DMS153 treated with DMSO at 0.1 percent for 48 hours (cell line): ENCODE data around the gene OOSP3.
"Not testable (repeated sequence)": the region's sequence is repeated elsewhere in the genome, so short reads cannot be mapped to it uniquely, and the experiment has no call there.

ENCODE experiments used
- DNase-seq: peaks from one replicate; lab custom pipeline; 2025; ENCODE audit not compliant: unreplicated experiment; lab: John Stamatoyannopoulos, UW

Gene OOSP3

DNA sequence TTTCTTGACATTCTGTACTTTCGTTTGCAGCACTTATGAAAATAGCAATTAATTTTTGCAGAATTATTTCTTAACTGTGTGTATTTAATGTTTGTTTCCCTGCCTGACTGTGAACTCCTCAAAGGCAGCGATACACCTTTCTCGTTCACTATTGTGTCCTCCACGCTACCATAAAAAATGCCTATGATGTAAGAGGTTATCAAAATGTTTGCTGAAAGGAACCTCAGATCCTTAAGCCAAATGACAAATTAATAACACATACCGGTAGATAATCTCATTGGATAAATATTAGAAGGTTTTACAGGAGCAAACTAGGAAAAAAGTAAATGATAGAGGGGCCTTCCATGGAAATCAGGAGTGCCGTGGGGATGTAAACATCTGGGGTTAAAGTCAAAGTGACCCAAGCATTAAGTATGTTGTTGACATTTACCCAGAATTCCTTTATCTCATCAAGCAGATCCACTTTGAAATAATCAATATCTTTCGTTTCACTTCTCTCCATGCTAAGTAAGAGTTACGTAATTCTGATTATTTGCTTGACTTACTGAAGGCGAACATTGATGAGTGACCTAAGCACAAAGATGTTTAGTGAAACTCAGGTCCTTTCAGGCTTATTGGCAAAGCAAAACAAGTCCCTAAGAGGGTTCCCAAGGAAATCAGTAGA lies 2.6 kb upstream of the OOSP3 start:
- DNase-seq = no peak

DNA sequence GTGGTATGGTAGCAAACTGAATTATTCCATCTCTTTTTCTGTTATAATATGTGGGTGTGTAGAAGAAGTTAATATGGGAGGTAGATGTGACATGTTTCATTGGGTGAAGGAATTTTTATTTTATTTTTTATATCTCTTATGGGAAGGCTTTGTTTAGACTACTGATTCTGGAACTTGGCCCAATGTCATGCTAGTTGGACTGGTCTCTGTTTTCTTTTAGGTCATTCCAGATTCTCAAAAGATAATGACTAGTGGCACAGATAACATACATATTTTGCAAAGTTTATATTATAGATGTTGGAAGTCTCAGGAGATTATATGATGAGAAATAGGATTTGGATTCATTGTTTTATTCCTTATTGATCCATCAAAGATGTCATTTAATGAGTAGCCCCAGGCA lies 1.3 kb upstream of the OOSP3 start:
- no peak for DNase-seq

GRCh38 chr11:59877784-59878183 lies 798 bp upstream of the OOSP3 start:
- no peak for DNase-seq

GRCh38 chr11:59879567-59879966 lies 985 bp downstream of the OOSP3 start:
- DNase-seq = no peak

- DNase-seq = no peak
These were observed 5.0 kb downstream of the OOSP3 start for GRCh38 chr11:59883597-59883996.

GRCh38 chr11:59887156-59887555 lies 8.6 kb downstream of the OOSP3 start:
- not testable (repeated sequence) for DNase-seq

- no peak for DNase-seq
These were observed 13.2 kb downstream of the OOSP3 start for GRCh38 chr11:59891781-59892181.

DNA sequence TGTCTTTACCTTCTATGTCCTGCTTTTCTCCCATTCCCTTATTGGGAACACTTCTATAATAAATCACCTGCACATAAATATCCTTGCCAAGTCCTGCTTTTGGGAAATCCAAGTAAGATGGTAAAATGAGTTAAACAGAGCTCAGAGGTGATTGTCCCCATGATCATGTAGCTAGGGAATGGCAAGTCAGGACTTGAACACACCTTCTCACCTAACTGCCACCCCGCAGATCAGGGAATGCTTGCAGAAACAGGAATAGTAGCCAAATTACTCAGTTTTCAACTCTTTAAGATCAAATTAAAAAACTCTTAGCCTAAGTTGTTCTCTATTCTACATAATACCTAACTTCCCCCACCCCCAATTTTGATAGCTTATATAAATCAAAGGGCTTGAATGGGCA lies 16.0 kb downstream of the OOSP3 start:
- no peak for DNase-seq

GRCh38 chr11:59898046-59898445 lies 19.5 kb downstream of the OOSP3 start:
- DNase-seq = no peak

DNA sequence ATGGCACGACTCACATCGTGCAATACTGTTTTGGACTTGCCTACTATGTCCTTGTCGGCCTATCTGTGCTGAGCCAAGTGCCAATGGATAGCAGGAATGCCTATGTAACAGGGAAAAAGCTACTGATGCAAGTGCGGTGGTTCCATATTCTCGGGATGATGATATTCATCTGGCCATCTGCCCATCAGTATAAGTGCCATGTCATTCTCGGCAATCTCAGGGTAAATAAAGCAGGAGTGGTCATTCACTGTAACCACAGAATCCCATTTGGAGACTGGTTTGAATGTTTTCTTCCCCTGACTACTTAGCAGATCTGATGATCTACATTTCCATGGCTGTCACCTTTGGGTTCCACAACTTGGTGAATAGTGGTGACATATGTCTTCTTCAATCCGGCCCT lies 20.1 kb downstream of the OOSP3 start:
- DNase-seq = no peak

- DNase-seq = no peak
These were observed 20.9 kb downstream of the OOSP3 start for GRCh38 chr11:59899532-59899931.

- no peak for DNase-seq
These were observed 22.0 kb downstream of the OOSP3 start for GRCh38 chr11:59900366-59901126.

DNA sequence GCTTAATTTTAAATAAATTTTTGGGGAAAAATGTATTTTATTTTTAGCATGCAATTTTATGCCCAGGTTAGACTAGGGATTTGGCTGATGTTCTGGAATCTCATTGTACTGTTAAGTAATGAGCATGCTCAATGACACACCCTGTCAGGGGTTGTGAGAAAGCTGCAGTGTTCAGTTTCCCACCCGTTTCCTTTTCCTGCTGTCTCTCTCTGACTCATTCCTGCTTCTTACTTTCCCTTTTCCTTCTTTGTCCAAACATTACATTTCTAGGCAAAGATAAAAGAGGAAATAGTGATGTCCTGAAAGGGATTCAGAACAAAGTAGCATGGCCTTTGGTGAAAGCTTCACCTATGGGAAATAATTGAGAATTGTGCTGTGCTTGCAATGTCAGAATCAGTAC lies 22.7 kb downstream of the OOSP3 start:
- no peak for DNase-seq

- DNase-seq = not testable (repeated sequence)
These were observed 25.0 kb downstream of the OOSP3 start for GRCh38 chr11:59903569-59903968.

- no peak for DNase-seq
These were observed 39.9 kb downstream of the OOSP3 start for GRCh38 chr11:59918480-59918879.

GRCh38 chr11:59918987-59919589 lies 40.5 kb downstream of the OOSP3 start:
- no peak for DNase-seq

DNA sequence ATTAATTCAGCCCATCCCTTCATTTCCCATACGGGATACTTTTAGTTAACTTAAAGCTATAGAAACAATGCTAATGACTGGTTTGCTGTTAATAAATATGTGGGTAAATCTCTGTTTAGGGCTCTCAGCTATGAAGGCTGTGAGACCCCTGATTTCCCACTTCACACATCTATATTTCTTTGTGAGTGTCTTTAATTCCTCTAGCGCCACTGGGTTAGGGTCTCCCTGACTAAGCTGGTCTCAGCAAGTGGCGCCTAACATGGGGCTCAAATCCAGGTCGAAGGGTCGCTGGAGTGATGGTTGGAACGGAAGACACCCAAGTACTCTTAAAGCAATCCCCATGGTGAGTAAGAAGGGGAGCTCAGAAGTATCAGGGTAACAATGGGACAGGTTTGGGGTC lies 45.2 kb downstream of the OOSP3 start:
- DNase-seq = no peak

GRCh38 chr11:59931688-59932087 lies 53.1 kb downstream of the OOSP3 start:
- DNase-seq = no peak

DNA sequence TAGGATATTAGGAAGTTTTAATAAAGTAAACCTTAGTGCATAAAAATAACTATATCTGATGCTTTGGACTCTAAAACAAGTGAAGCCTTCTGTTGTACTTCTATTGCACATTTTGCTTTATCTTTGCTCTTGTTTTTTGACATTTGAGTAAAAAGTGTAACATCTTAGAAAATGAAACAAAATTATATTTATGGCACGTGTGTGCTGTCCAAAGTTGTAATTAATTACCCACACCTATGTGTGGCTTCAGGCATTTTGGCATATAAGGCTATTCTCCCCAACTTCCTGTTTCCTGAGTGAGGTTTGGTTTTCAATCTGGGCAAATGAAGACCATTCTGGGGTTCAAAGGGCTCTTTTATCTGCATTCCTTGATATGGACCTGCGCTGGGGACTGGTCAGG lies 59.5 kb downstream of the OOSP3 start, which contains the start of gene OOSP1:
Gene OOSP1, plus strand, starts transcription at position 301 of the 400 bp plus-strand sequence. Its CDS starts 23 bp downstream, at position 324.
- no peak for DNase-seq

DNA sequence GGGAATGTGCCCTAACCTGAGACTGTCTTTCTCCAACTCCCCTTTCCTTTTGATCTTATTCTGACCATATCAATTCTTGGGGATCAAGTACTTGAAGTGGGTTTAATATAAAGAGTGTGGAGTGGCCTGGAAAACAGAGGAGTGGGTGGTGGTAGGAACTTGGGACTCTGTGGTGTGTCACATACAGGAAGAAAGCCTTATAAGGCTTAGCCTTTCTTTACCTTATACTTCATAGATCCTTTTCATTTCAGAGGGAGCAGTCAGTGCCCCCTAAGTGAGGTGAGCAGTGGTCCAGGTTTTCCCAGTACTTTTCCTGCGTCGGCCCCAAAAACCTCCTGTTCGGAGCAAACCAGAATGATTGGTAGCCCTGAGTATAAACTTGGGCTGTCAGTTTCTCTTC lies 60.1 kb downstream of the OOSP3 start:
- DNase-seq = no peak

- DNase-seq = no peak
These were observed 60.9 kb downstream of the OOSP3 start for GRCh38 chr11:59939482-59939881.

- DNase-seq = no peak
These were observed 62.5 kb downstream of the OOSP3 start for GRCh38 chr11:59941091-59941490.
